Neural progenitor cell (in vitro differentiated cells): ENCODE measurements around the gene TTLL12. TPM values are rescaled to one million over a fixed set of nuclear protein-coding genes. Genes with fewer than 3 reads are reported as not detected.
A peak's percentile ranks its signal among the peaks of the same experiment; 100 is the strongest.

Source experiments
- DNase-seq: peaks from one replicate; pipeline ENCODE4 v3.0.0-alpha.2; 2016; ENCODE audit warnings: low spot score
- H2AFZ ChIP-seq: fragments of 200-600 bp; sonication (generic); replicated peaks from 2 replicates; pipeline ENCODE4 v1.6.1; 2016; ENCODE audit warnings: antibody characterized with exemption
- H3F3A ChIP-seq: fragments of 200-600 bp; sonication (generic); 2 replicates; pipeline ENCODE4 v1.6.1; 2016; ENCODE audit warnings: antibody characterized with exemption, low read depth
- H3K27ac ChIP-seq: fragments of 200-600 bp; sonication (generic); 2 replicates; pipeline ENCODE4 v1.5.1; 2016; ENCODE audit warnings: mild to moderate bottlenecking
- H3K27me3 ChIP-seq: fragments of 200-600 bp; sonication (generic); 2 replicates; pipeline ENCODE4 v1.6.1; 2016; ENCODE audit warnings: mild to moderate bottlenecking, moderate library complexity
- H3K36me3 ChIP-seq: fragments of 200-600 bp; sonication (generic); 2 replicates; pipeline ENCODE4 v1.5.1; 2016
- H3K4me1 ChIP-seq: fragments of 200-600 bp; sonication (generic); 2 replicates; pipeline ENCODE4 v1.6.1; 2016; ENCODE audit warnings: mixed run types
- H3K4me2 ChIP-seq: fragments of 200-600 bp; sonication (generic); 2 replicates; pipeline ENCODE4 v1.6.1; 2016
- H3K4me3 ChIP-seq: fragments of 200-600 bp; sonication (generic); 2 replicates; pipeline ENCODE4 v1.5.1; 2016
- H3K79me2 ChIP-seq: fragments of 200-600 bp; sonication (generic); 2 replicates; pipeline ENCODE4 v1.6.1; 2016; ENCODE audit warnings: low read depth
- H3K9ac ChIP-seq: fragments of 200-600 bp; sonication (generic); 2 replicates; pipeline ENCODE4 v1.6.1; 2016
- H3K9me3 ChIP-seq: fragments of 200-600 bp; sonication (generic); 2 replicates; pipeline ENCODE4 v1.5.1; 2016; ENCODE audit warnings: low read depth
- H4K20me1 ChIP-seq: fragments of 200-600 bp; sonication (generic); 2 replicates; pipeline ENCODE4 v1.6.1; 2016; ENCODE audit warnings: low read depth
- H3K27ac Mint-ChIP-seq: 3 replicates; pipeline ENCODE4 v1.8.0; 2021; ENCODE audit warnings: mixed read lengths
- H3K27me3 Mint-ChIP-seq: 2 replicates; pipeline ENCODE4 v1.8.0; 2022; ENCODE audit warnings: low read depth, mild to moderate bottlenecking, inconsistent platforms, moderate library complexity, mixed read lengths; ENCODE audit not compliant: insufficient read depth
- H3K36me3 Mint-ChIP-seq: 3 replicates; pipeline ENCODE4 v1.8.0; 2021; ENCODE audit warnings: mixed read lengths
- H3K4me1 Mint-ChIP-seq: 3 replicates; pipeline ENCODE4 v1.8.0; 2021; ENCODE audit warnings: mixed read lengths
- H3K4me3 Mint-ChIP-seq: 3 replicates; pipeline ENCODE4 v1.8.0; 2021; ENCODE audit warnings: mild to moderate bottlenecking, moderate library complexity, mixed read lengths
- H3K9me3 Mint-ChIP-seq: 3 replicates; pipeline ENCODE4 v1.8.0; 2020; ENCODE audit warnings: mixed read lengths
- EZH2 ChIP-seq: fragments of 200-600 bp; sonication (generic); IDR thresholded peaks from 2 replicates; pipeline ENCODE4 v1.6.1; 2017; ENCODE audit warnings: antibody characterized with exemption, mild to moderate bottlenecking, moderate library complexity
- EZH2phosphoT487 ChIP-seq: fragments of 200-600 bp; sonication (generic); IDR thresholded peaks from 2 replicates; pipeline ENCODE4 v1.6.1; 2017; ENCODE audit warnings: antibody characterized with exemption
- total RNA-seq: library from RNA; depleted of rRNA; stranded (reverse); fragments of >200 nt; gene quantifications from 2 replicates; pipeline ENCODE4 v1.2.3, GENCODE V29; 2015; ENCODE audit warnings: low replicate concordance
- TF ChIP-seq, protein P1 (sequence below): fragments of 200-600 bp; sonication (generic); IDR thresholded peaks from 2 replicates; pipeline ENCODE4 v1.5.1; 2017; ENCODE audit warnings: antibody characterized with exemption, mild to moderate bottlenecking

The TTLL12 gene
- total RNA-seq, 1 donor from 2014 or later: 27.8 TPM

DNA sequence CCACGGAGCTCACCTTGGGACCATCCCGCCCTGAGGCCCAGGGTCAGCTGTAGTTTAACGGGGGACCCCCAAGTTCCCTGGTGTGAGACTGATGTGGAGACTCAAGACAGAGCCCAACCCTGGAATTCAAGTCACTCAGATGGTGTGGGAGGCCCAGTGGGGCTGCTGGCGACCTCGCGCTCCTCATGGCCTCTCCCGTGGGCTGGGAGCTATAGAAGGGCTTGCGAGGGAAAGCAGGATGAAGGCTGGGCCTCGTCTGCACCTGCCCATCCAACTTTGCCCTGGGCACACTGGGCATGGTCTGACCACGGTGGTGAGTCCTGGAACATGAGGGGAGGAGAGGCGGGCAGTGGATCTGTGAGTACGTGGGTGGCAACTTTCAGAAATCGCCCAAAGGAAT is 13.6 kb upstream of the TTLL12 start:
- Histone ChIP-seq H2AFZ (no peak overlapping the region), H3K4me1 (no peaks in the 10 kb centered on the region), H3K4me3 (no peak overlapping the region), H3K79me2 (no peaks in the 10 kb centered on the region), H4K20me1 (no peaks in the 10 kb centered on the region), H3K27ac (no peak overlapping the region), H3F3A (no peaks in the 10 kb centered on the region), H3K36me3 (no peaks in the 10 kb centered on the region), H3K27me3 (no peaks in the 10 kb centered on the region), H3K9me3 (no peaks in the 10 kb centered on the region), H3K4me2 (no peak overlapping the region), H3K9ac (no peak overlapping the region)
- peaks cover 2% of the 10 kb centered on the region for H3K36me3 Mint-ChIP-seq
- no peaks in the 10 kb centered on the region for H3K9me3 Mint-ChIP-seq
- peaks cover 11% of the 10 kb centered on the region for H3K27me3 Mint-ChIP-seq
- H3K4me3 Mint-ChIP-seq: no peak overlapping the region
- TF ChIP-seq EZH2phosphoT487: no peak
- no peak for DNase-seq
- peaks cover 12% of the 10 kb centered on the region for H3K4me1 Mint-ChIP-seq
- H3K27ac Mint-ChIP-seq: no peak overlapping the region

DNA sequence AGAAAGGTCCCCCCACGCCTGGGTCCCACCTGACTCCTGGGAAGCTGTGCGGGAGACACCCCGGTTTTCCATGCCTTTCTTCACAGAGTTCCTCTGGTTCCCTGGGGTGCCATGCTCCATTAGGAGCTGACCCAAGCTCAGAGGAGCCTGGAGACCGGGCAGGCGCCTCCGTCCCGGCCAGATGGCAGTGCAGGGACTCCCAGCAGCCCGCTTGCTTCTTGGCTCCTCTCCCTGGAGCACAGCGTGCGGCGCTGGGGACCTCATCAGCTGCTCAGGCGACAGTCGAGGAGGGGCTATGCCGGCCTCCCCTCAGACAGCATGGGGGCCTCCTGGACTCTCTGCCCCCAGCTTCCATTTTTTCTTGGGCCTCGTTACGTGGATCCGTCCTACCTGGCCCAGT is 13.1 kb upstream of the TTLL12 start:
- Histone ChIP-seq H3K79me2 (no peaks in the 10 kb centered on the region), H3F3A (no peaks in the 10 kb centered on the region), H3K9me3 (no peaks in the 10 kb centered on the region), H3K4me3 (no peak overlapping the region), H4K20me1 (no peaks in the 10 kb centered on the region), H3K36me3 (no peaks in the 10 kb centered on the region), H3K27me3 (no peaks in the 10 kb centered on the region), H3K9ac (no peak overlapping the region), H3K4me2 (no peak overlapping the region), H2AFZ (no peak overlapping the region), H3K27ac (no peak overlapping the region), H3K4me1 (no peaks in the 10 kb centered on the region)
- DNase-seq: no peak
- Mint-ChIP-seq H3K9me3 (peaks cover under 1% of the 10 kb centered on the region), H3K36me3 (peaks cover 2% of the 10 kb centered on the region), H3K27me3 (peaks cover 14% of the 10 kb centered on the region), H3K4me1 (peaks cover 12% of the 10 kb centered on the region), H3K27ac (no peak overlapping the region), H3K4me3 (no peak overlapping the region)
- TF ChIP-seq, protein P1, sequence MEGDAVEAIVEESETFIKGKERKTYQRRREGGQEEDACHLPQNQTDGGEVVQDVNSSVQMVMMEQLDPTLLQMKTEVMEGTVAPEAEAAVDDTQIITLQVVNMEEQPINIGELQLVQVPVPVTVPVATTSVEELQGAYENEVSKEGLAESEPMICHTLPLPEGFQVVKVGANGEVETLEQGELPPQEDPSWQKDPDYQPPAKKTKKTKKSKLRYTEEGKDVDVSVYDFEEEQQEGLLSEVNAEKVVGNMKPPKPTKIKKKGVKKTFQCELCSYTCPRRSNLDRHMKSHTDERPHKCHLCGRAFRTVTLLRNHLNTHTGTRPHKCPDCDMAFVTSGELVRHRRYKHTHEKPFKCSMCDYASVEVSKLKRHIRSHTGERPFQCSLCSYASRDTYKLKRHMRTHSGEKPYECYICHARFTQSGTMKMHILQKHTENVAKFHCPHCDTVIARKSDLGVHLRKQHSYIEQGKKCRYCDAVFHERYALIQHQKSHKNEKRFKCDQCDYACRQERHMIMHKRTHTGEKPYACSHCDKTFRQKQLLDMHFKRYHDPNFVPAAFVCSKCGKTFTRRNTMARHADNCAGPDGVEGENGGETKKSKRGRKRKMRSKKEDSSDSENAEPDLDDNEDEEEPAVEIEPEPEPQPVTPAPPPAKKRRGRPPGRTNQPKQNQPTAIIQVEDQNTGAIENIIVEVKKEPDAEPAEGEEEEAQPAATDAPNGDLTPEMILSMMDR: no peak
- TF ChIP-seq EZH2 (no peak), EZH2phosphoT487 (no peak)

- H3K79me2 ChIP-seq: no peaks in the 10 kb centered on the region
- no peaks in the 10 kb centered on the region for H4K20me1 ChIP-seq
- H3K36me3 ChIP-seq: no peaks in the 10 kb centered on the region
- H3K4me2 ChIP-seq: no peak overlapping the region
- H3F3A ChIP-seq: no peaks in the 10 kb centered on the region
- Mint-ChIP-seq H3K27ac (peak overlapping the region; percentile 53), H3K27me3 (peaks cover 15% of the 10 kb centered on the region), H3K4me3 (no peak overlapping the region), H3K4me1 (peaks cover 12% of the 10 kb centered on the region), H3K36me3 (peaks cover 2% of the 10 kb centered on the region), H3K9me3 (peaks cover 3% of the 10 kb centered on the region)
- no peak overlapping the region for H3K27ac ChIP-seq
- H3K27me3 ChIP-seq: no peaks in the 10 kb centered on the region
- no peak for DNase-seq
- TF ChIP-seq EZH2phosphoT487 (no peak), EZH2 (no peak)
- TF ChIP-seq, protein P1: no peak
- no peak overlapping the region for H2AFZ ChIP-seq
- no peaks in the 10 kb centered on the region for H3K4me1 ChIP-seq
- H3K9me3 ChIP-seq: no peaks in the 10 kb centered on the region
- H3K9ac ChIP-seq: no peak overlapping the region
- no peak overlapping the region for H3K4me3 ChIP-seq
Measured at GRCh38 chr22:43199541-43199940, 12.6 kb upstream of the TTLL12 start.

- H3K27me3 ChIP-seq: no peaks in the 10 kb centered on the region
- DNase-seq: no peak
Measured at GRCh38 chr22:43198936-43199335, 12.0 kb upstream of the TTLL12 start.

More at GRCh38 chr22:43198936-43199335, 12.0 kb upstream of the TTLL12 start:
- peaks cover 12% of the 10 kb centered on the region for H3K4me1 Mint-ChIP-seq
- no peaks in the 10 kb centered on the region for H4K20me1 ChIP-seq
- H3K27ac ChIP-seq: no peak overlapping the region
- no peaks in the 10 kb centered on the region for H3F3A ChIP-seq
- peaks cover 15% of the 10 kb centered on the region for H3K27me3 Mint-ChIP-seq
- no peaks in the 10 kb centered on the region for H3K9me3 ChIP-seq
- H3K27ac Mint-ChIP-seq: peak overlapping the region; percentile 30
- H2AFZ ChIP-seq: no peak overlapping the region
- no peaks in the 10 kb centered on the region for H3K79me2 ChIP-seq
- no peak overlapping the region for H3K4me3 ChIP-seq
- H3K4me3 Mint-ChIP-seq: no peak overlapping the region
- H3K36me3 ChIP-seq: no peaks in the 10 kb centered on the region
- no peak overlapping the region for H3K4me2 ChIP-seq
- peaks cover 2% of the 10 kb centered on the region for H3K36me3 Mint-ChIP-seq
- H3K9me3 Mint-ChIP-seq: peaks cover 3% of the 10 kb centered on the region
- H3K4me1 ChIP-seq: no peaks in the 10 kb centered on the region
- no peak for TF ChIP-seq EZH2phosphoT487
- TF ChIP-seq EZH2: no peak
- TF ChIP-seq, protein P1: no peak
- no peak overlapping the region for H3K9ac ChIP-seq
